SK-N-SH treated with all-trans-retinoic acid at 6 μM for 48 hours (cell line): ENCODE results near the gene PTCD3.

Experiments
- GLIS3 ChIP-seq: fragments of 250-450 bp; sonication (Bioruptor Pico); IDR thresholded peaks from 2 replicates; pipeline ENCODE4 v1.5.0; 2020; ENCODE audit warnings: mild to moderate bottlenecking, moderate library complexity
- TCF4 ChIP-seq: fragments of 250-450 bp; sonication (Bioruptor Pico); IDR thresholded peaks from 2 replicates; pipeline ENCODE4 v1.8.0; 2021; ENCODE audit warnings: mild to moderate bottlenecking, moderate library complexity, borderline replicate concordance
- TF ChIP-seq, protein P1 (sequence below): fragments of 250-450 bp; sonication (Bioruptor Pico); IDR thresholded peaks from 2 replicates; pipeline ENCODE4 v1.8.0; 2020; ENCODE audit warnings: mild to moderate bottlenecking, moderate library complexity, borderline replicate concordance
- TF ChIP-seq, protein P2 (sequence below): fragments of 250-450 bp; sonication (Bioruptor Pico); IDR thresholded peaks from 2 replicates; pipeline ENCODE4 v1.8.0; 2021; ENCODE audit warnings: low read depth, mild to moderate bottlenecking, moderate library complexity, borderline replicate concordance

DNA sequence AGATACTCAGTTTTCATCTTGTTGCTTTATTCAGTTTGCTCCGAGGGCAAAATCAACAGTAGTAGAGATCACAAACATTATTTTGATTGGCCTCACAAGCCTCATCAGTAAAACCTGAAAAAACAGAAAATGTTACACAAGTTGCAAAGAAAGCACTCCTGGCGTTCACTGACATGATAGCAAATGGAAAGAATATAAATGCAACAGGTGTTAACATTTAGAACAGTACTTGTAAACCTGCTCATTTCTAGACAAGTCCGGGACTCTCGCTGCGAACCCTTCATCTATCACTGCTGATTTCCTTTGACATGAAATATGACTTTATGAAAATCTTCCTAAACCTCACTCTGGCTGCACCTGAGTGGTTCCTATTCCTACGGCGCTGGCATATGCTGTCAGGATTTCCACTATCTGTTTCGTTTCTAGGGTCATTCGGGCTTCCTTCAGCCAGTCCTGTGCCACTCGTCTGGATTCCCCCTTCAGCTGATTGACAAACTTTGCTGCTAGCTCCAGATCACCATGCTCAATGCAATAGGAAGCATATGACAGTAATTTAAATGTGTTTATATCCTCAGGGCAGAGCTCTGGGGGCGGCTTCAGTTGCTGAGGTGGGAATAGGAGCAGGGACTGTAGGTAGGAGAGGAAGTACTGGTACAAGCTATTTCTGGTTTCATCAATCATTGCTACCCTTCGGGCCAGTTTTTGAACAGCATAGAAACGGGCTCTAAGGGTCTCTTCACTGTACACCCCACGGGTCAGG, 38.1 kb downstream of the PTCD3 start:
- TF ChIP-seq, protein P1, sequence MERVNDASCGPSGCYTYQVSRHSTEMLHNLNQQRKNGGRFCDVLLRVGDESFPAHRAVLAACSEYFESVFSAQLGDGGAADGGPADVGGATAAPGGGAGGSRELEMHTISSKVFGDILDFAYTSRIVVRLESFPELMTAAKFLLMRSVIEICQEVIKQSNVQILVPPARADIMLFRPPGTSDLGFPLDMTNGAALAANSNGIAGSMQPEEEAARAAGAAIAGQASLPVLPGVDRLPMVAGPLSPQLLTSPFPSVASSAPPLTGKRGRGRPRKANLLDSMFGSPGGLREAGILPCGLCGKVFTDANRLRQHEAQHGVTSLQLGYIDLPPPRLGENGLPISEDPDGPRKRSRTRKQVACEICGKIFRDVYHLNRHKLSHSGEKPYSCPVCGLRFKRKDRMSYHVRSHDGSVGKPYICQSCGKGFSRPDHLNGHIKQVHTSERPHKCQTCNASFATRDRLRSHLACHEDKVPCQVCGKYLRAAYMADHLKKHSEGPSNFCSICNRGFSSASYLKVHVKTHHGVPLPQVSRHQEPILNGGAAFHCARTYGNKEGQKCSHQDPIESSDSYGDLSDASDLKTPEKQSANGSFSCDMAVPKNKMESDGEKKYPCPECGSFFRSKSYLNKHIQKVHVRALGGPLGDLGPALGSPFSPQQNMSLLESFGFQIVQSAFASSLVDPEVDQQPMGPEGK: no peak
- TF ChIP-seq, protein P2, sequence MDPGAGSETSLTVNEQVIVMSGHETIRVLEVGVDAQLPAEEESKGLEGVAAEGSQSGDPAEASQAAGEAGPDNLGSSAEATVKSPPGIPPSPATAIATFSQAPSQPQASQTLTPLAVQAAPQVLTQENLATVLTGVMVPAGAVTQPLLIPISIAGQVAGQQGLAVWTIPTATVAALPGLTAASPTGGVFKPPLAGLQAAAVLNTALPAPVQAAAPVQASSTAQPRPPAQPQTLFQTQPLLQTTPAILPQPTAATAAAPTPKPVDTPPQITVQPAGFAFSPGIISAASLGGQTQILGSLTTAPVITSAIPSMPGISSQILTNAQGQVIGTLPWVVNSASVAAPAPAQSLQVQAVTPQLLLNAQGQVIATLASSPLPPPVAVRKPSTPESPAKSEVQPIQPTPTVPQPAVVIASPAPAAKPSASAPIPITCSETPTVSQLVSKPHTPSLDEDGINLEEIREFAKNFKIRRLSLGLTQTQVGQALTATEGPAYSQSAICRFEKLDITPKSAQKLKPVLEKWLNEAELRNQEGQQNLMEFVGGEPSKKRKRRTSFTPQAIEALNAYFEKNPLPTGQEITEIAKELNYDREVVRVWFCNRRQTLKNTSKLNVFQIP (CRISPR knock-in tag): no peak
- TF ChIP-seq GLIS3 (CRISPR knock-in tag) (no peak), TCF4 (no peak)
